ENCODE measurements around the gene PYURF. TPM values are rescaled to one million over a fixed set of nuclear protein-coding genes. Genes with fewer than 3 reads are reported as not detected.
A peak's percentile ranks its signal among the peaks of the same experiment; 100 is the strongest.

Gene PYURF
- total and polyA plus RNA-seq, 2 of the 4 experiments (the other 2 are of a cell fraction), result 40.2 to 43.4 TPM

- no peaks in the 10 kb centered on the region for H3K9me1 ChIP-seq (ENCODE audit: insufficient read depth, low read length)
- peak overlapping the region; percentile 70 to 76 for H4K8ac ChIP-seq (ENCODE audit: low read depth in 2 of 2, low read length in 2 of 2)
- BruUV-seq (replicated peaks), result no TSS peak
- H3K27ac ChIP-seq (ENCODE audit: insufficient read depth, low read length), result peak overlapping the region; percentile 78
- DNase-seq, result peak; percentile 33
- H3K9me3 ChIP-seq (ENCODE audit: control insufficient read depth, insufficient read depth, low read length), result no peaks in the 10 kb centered on the region
- no peak overlapping the region for H2BK15ac ChIP-seq (ENCODE audit: low read depth, low read length)
- dilution Hi-C loops (cut with HindIII; ENCODE audit: low sequenced_read_pairs, unreplicated experiment) (loop anchor here (25.0 kb wide), 1 partner anchor 286 kb away; no protein-coding TSS in a partner anchor), intact Hi-C loops (cut with micrococcal nuclease) (no loop called here), in situ Hi-C loops (cut with MboI; ENCODE audit: low sequenced_read_pairs) (loop anchor here (10.0 kb wide), 1 partner anchor 592 kb away; the partner anchor contains the start of gene TIGD2)
- peaks cover 8% of the 10 kb centered on the region; the same call in 1 of the 2 replicates for H4K20me1 ChIP-seq (ENCODE audit: insufficient read depth, low read length)
- H2BK20ac ChIP-seq (ENCODE audit: low read depth, low read length), result no peak overlapping the region
- H3K4me1 ChIP-seq (ENCODE audit: control insufficient read depth, insufficient read depth, low read length), result peaks cover 3% of the 10 kb centered on the region
- peaks cover 7% of the 10 kb centered on the region for H3K36me3 ChIP-seq (ENCODE audit: control insufficient read depth, insufficient read depth, low read length)
- peak overlapping the region; percentile 94 for H2AK9ac ChIP-seq (replicated peaks; ENCODE audit: low read depth, low read length, poor library complexity)
- peaks cover 8 to 35% of the 10 kb centered on the region in 2 experiments for H3K79me1 ChIP-seq (ENCODE audit: low read depth in 1 of 2, low read length in 2 of 2)
- no peaks in the 10 kb centered on the region for H3K27me3 ChIP-seq (ENCODE audit: control insufficient read depth, insufficient read depth, low read length)
- ATAC-seq (ENCODE audit: low read depth), result peak; percentile 24
- ChIA-PET POLR2A (ENCODE audit: unreplicated experiment) (interaction anchor here (0.6 to 0.7 kb wide), 2 partner anchors 12 to 399 kb away, joined by 3 read pairs; no protein-coding TSS in a partner anchor), CTCF (interaction anchor here (0.8 to 1.9 kb wide), 4 partner anchors 8 to 468 kb away, joined by 3 to 5 read pairs (median 4); no protein-coding TSS in a partner anchor)
- WGBS, 2 experiments (ENCODE audit: extremely low coverage in 2 of 2, insufficient read length in 1 of 2), result 6% methylated on average over 9 of the region's 28 CpGs; no CpG with 5 or more reads in 1 of the 2 experiments
- peak overlapping the region; percentile 31 for H4K5ac ChIP-seq (ENCODE audit: low read depth, low read length)
- peak overlapping the region; percentile 86 for H3K4ac ChIP-seq (ENCODE audit: low read depth, low read length)
- 0 out of 2 replicates have a peak overlapping the region, but pooled peaks have one; percentile 51 for H2AK5ac ChIP-seq (ENCODE audit: low read depth, low read length)
- peak overlapping the region; percentile 86 for H3K23ac ChIP-seq (ENCODE audit: low read depth, low read length)
- H3K4me3 ChIP-seq (ENCODE audit: insufficient read depth, low read depth, low read length), result peak overlapping the region; percentile 89
- H3K14ac ChIP-seq (replicated peaks; ENCODE audit: low read depth, low read length), result peak overlapping the region; percentile 92
- peak overlapping the region; percentile 50 for H3K56ac ChIP-seq (ENCODE audit: extremely low read depth, insufficient read depth, low read length)
- peak overlapping the region; percentile 97 for H2AFZ ChIP-seq (replicated peaks; ENCODE audit: low read length, poor library complexity)
- TF ChIP-seq CEBPB (IDR thresholded peaks at IDR 0.05; ENCODE audit: low read depth, low read length), result peak; percentile 39; the same call in 1 of the 2 replicates
- no peak for TF ChIP-seq SMC3 (IDR thresholded peaks at IDR 0.05; ENCODE audit: low read depth, low read length)
- H2BK120ac ChIP-seq (ENCODE audit: low read depth, low read length), result no peak overlapping the region; the same call in 1 of the 2 replicates
- H4K91ac ChIP-seq (ENCODE audit: insufficient read depth, low read depth, low read length), result peak overlapping the region; percentile 46; the same call in 1 of the 2 replicates
- H2BK5ac ChIP-seq (ENCODE audit: low read depth, low read length, poor library complexity, severe bottlenecking), result peak overlapping the region; percentile 49
- peak overlapping the region; percentile 98 for H3K4me2 ChIP-seq (ENCODE audit: low read depth, low read length)
- H3K9ac ChIP-seq (ENCODE audit: low read depth, low read length), result peak overlapping the region; percentile 90
- H3K18ac ChIP-seq (ENCODE audit: low read depth, low read length), result peak overlapping the region; percentile 28
Observed at GRCh38 chr4:88522702-88523324, 763 bp downstream of the PYURF start.
